GM12878 (cell line): ENCODE measurements around the gene RALBP1. TPM values are rescaled to one million over a fixed set of nuclear protein-coding genes. Genes with fewer than 3 reads are reported as not detected.

Experiments used
- ATAC-seq: fragments of 200-7000 bp; cut with Tn5 transposase; 3 replicates; pipeline ENCODE4 v1.9.1; 2020; ENCODE audit warnings: mild to moderate bottlenecking, moderate library complexity
- BruUV-seq: library from RNA; stranded (reverse); fragments of 400-500 nt; replicated peaks from 2 replicates; lab custom pipeline; 2021; lab: Mats Ljungman, UMichigan
- CTCF ChIA-PET: fragments of 300-600 bp; sonication (Branson Sonifier 250); formaldehyde crosslinking; extraction: SDS; loops from one replicate; lab custom pipeline; 2021; ENCODE audit warnings: inconsistent platforms; lab: Yijun Ruan, JAX
- POLR2A ChIA-PET: fragments of 350-600 bp; formaldehyde crosslinking; extraction: SDS; loops from one replicate; lab custom pipeline; 2021; ENCODE audit warnings: inconsistent platforms; lab: Charles Lee
- RAD21 ChIA-PET: fragments of 300-600 bp; sonication (Branson Sonifier 250); formaldehyde crosslinking; loops from one replicate; lab custom pipeline; 2023; ENCODE audit warnings: antibody characterized with exemption; ENCODE audit not compliant: unreplicated experiment; lab: Charles Lee
- SMC1A ChIA-PET: fragments of 300-600 bp; sonication (Branson Sonifier 250); formaldehyde crosslinking; loops from one replicate; lab custom pipeline; 2023; ENCODE audit not compliant: unreplicated experiment, uncharacterized antibody; lab: Charles Lee
- DNase-seq: peaks from one replicate; pipeline ENCODE4 v3.0.0-alpha.2; 2011; ENCODE audit warnings: low read depth, low spot score
- FAIRE-seq: peaks from 3 replicates; lab custom pipeline; 2011; peaks lifted over from hg19 to GRCh38; lab: Jason Lieb, UNC
- H2AFZ ChIP-seq: 2 replicates; pipeline ENCODE4 v1.6.0; 2011; ENCODE audit warnings: low read depth, low read length, control low read depth; ENCODE audit not compliant: control insufficient read depth
- H3K27ac ChIP-seq: 2 replicates; pipeline ENCODE4 v1.5.1; 2011; ENCODE audit warnings: control low read depth; ENCODE audit not compliant: control insufficient read depth, insufficient read depth
- H3K27me3 ChIP-seq, 2 experiments: replicated peaks in 1 of 2; 2 replicates each; pipeline versions ENCODE4 v1.6.0 to v1.6.1; 2011; ENCODE audit warnings: low read length in 1 of 2; ENCODE audit not compliant: control insufficient read depth in 2 of 2, insufficient read depth in 2 of 2
- H3K36me3 ChIP-seq, 2 experiments: 2 replicates each; pipeline ENCODE4 v1.5.1; 2011; ENCODE audit warnings: low read length in 1 of 2; ENCODE audit not compliant: control insufficient read depth in 2 of 2, insufficient read depth in 2 of 2
- H3K4me1 ChIP-seq: 2 replicates; pipeline ENCODE4 v1.6.1; 2011; ENCODE audit warnings: mild to moderate bottlenecking, low read length, moderate library complexity, mixed read lengths; ENCODE audit not compliant: control insufficient read depth, insufficient read depth
- H3K4me2 ChIP-seq: 2 replicates; pipeline ENCODE4 v1.6.0; 2011; ENCODE audit warnings: control low read depth; ENCODE audit not compliant: control insufficient read depth, insufficient read depth
- H3K4me3 ChIP-seq: fragments of 200-600 bp; sonication (generic); 2 replicates; pipeline ENCODE4 v1.5.1; 2016
- H3K79me2 ChIP-seq: 2 replicates; pipeline ENCODE4 v1.6.0; 2011; ENCODE audit warnings: low read length; ENCODE audit not compliant: control insufficient read depth, insufficient read depth
- H3K9ac ChIP-seq: 2 replicates; pipeline ENCODE4 v1.8.0; 2011; ENCODE audit warnings: low read length, control low read depth, mixed read lengths; ENCODE audit not compliant: control insufficient read depth, insufficient read depth
- H3K9me3 ChIP-seq: replicated peaks from 3 replicates; pipeline ENCODE4 v1.5.1; 2011; ENCODE audit warnings: mild to moderate bottlenecking, low read length; ENCODE audit not compliant: control insufficient read depth, insufficient read depth
- H4K20me1 ChIP-seq: 2 replicates; pipeline ENCODE4 v1.6.0; 2011; ENCODE audit not compliant: control insufficient read depth, insufficient read depth
- BCLAF1 ChIP-seq: fragments of 450-650 bp; IDR thresholded peaks from 2 replicates; pipeline ENCODE4 v1.6.1; 2017; ENCODE audit warnings: antibody characterized with exemption, mild to moderate bottlenecking, moderate library complexity
- BHLHE40 ChIP-seq, 2 experiments: fragments of 450-650 bp in 1 of 2; IDR thresholded peaks; 2 replicates each; pipeline ENCODE4 v1.6.1; 2011 to 2017; ENCODE audit warnings: low read depth in 2 of 2, borderline replicate concordance in 1 of 2, improper control_type of control experiment in 1 of 2, low read length in 1 of 2, mild to moderate bottlenecking in 1 of 2
- CEBPB ChIP-seq, 2 experiments: fragments of 150-350 bp in 1 of 2; IDR thresholded peaks; 2 replicates each; pipeline ENCODE4 v1.6.1; 2012 to 2014; ENCODE audit warnings: low read depth in 2 of 2, low read length in 2 of 2, borderline replicate concordance in 1 of 2, inconsistent platforms in 1 of 2
- CHD1 ChIP-seq: IDR thresholded peaks from 2 replicates; pipeline ENCODE4 v1.6.1; 2012; ENCODE audit warnings: low read depth, low read length, improper control_type of control experiment
- HDAC6 ChIP-seq: fragments of 200-600 bp; sonication (generic); IDR thresholded peaks from one replicate; pipeline ENCODE4 v1.8.0; 2017; ENCODE audit warnings: antibody characterized with exemption; ENCODE audit not compliant: unreplicated experiment
- HDGF ChIP-seq: fragments of 450-650 bp; IDR thresholded peaks from 2 replicates; pipeline ENCODE4 v1.6.1; 2016; ENCODE audit warnings: antibody characterized with exemption
- IKZF1 ChIP-seq: fragments of 450-650 bp; conservative IDR thresholded peaks from 2 replicates; pipeline ENCODE4 v1.6.1; 2017; ENCODE audit warnings: antibody characterized with exemption, mild to moderate bottlenecking
- IRF3 ChIP-seq: fragments of 450-650 bp; IDR thresholded peaks from 2 replicates; pipeline ENCODE4 v1.6.1; 2014; ENCODE audit warnings: mild to moderate bottlenecking
- NFIC ChIP-seq: IDR thresholded peaks from 2 replicates; pipeline ENCODE4 v1.6.1; 2012; ENCODE audit warnings: low read depth, mild to moderate bottlenecking, inconsistent platforms, low read length, moderate library complexity
- SIN3A ChIP-seq: IDR thresholded peaks from 2 replicates; pipeline ENCODE4 v1.6.1; 2012; ENCODE audit warnings: low read depth, low read length, improper control_type of control experiment
- SMARCA5 ChIP-seq: fragments of 450-650 bp; IDR thresholded peaks from 2 replicates; pipeline ENCODE4 v1.6.1; 2017; ENCODE audit warnings: mild to moderate bottlenecking
- SP1 ChIP-seq: IDR thresholded peaks from one replicate; pipeline ENCODE4 v1.6.1; 2011; ENCODE audit warnings: low read depth, low read length
- ZNF274 ChIP-seq: IDR thresholded peaks from one replicate; pipeline ENCODE4 v1.8.0; 2011; ENCODE audit not compliant: insufficient read length, insufficient read depth
- WGBS: methylation state at CpG from one replicate; pipeline ENCODE4 v1.1.6; 2016; ENCODE audit warnings: low lambda C conversion rate; ENCODE audit not compliant: insufficient replicate concordance, insufficient coverage; ENCODE audit errors: missing lambda C conversion rate; 5-methylcytosine and 5-hydroxymethylcytosine counted together
- in situ Hi-C: fragments of 300-500 bp; cut with MboI; formaldehyde crosslinking; loops from 9 replicates; pipeline ENCODE4 v1.14.3; 2018; ENCODE audit warnings: mixed read lengths
- intact Hi-C: fragments of 100-400 bp; cut with micrococcal nuclease; formaldehyde crosslinking; loops from one replicate; pipeline ENCODE4 v1.14.2; 2022; ENCODE audit not compliant: unreplicated experiment
- polyA plus RNA-seq, 11 experiments: library from polyadenylated mRNA; depleted of rRNA in 4 of 11; unstranded in 6 of 11; stranded (reverse) in 5 of 11; fragments of >200 nt; fragmentation: Nextera tagmentation in 4 of 11; fragmentation: Illumina TruSeq in 1 of 11; extraction: Ambion mirVana in 4 of 11; extraction: Trizol in 1 of 11; gene quantifications; 1 replicate in 1 of 11; 2 replicates in 10 of 11; pipeline versions ENCODE4 v1.2.1 to v1.2.3, GENCODE V29; 2011 to 2016; ENCODE audit warnings: inconsistent platforms in 2 of 11, missing spikeins in 2 of 11, low read depth in 1 of 11
- total RNA-seq, 4 experiments: library from RNA; depleted of rRNA in 3 of 4; stranded (reverse); fragments of >200 nt in 3 of 4; fragmentation: Illumina TruSeq in 1 of 4; extraction: Trizol in 1 of 4; gene quantifications; 2 replicates each; pipeline versions ENCODE4 v1.2.1 to v1.2.3, GENCODE V29; 2013 to 2021
- TF ChIP-seq, protein P1 (sequence below): fragments of 450-650 bp; formaldehyde crosslinking; IDR thresholded peaks from 2 replicates; pipeline ENCODE4 v1.4.0; 2020; ENCODE audit warnings: mild to moderate bottlenecking, moderate library complexity

Gene RALBP1
- total and polyA plus RNA-seq, 10 of the 15 experiments (the other 5 are each of a cell fraction or from before 2014, with no cell fraction given) = 11.2 to 46.9 (median 41.8) TPM

DNA sequence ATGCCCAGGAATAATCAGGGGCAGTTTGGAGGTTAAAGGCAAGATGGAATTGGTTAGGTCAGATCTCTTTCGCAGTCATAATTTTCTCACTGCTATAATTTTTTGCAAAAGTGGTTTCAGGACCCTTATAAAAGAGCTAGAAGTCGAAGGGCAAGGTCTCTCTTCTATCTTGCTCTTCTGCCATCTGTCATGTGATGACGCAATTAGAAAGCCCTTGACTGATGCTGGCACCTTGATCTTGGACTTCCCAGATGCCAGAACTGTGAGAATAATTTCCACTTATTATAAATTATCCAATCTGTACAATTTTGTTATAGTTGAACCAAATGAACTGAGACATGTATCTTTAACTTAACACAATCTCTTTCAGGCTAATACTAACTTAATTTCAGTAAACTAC, 6.3 kb upstream of the RALBP1 start:
- Histone ChIP-seq H3K4me2 (no peak overlapping the region), H3K4me3 (no peak overlapping the region), H3K9me3 (peaks cover 3% of the 10 kb centered on the region), H3K27me3 (no peaks in the 10 kb centered on the region; a peak in 1 of 4 replicates), H3K79me2 (no peaks in the 10 kb centered on the region), H3K9ac (no peak overlapping the region), H4K20me1 (no peaks in the 10 kb centered on the region), H3K36me3 (no peaks in the 10 kb centered on the region), H3K27ac (no peak overlapping the region), H2AFZ (no peak overlapping the region), H3K4me1 (peaks cover under 1% of the 10 kb centered on the region; the same call in 1 of the 2 replicates)
- ATAC-seq (no peak), DNase-seq (no peak), FAIRE-seq (no peak)
- in situ Hi-C loops = no loop called here
- WGBS = 67% methylated on average over 3 of the region's 3 CpGs
- RAD21 ChIA-PET = no interaction called here
- POLR2A ChIA-PET = no interaction called here
- no TSS peak for BruUV-seq
- SMC1A ChIA-PET = interaction anchor here (1.4 kb wide), 1 partner anchor 21 kb away, joined by 4 read pairs; no protein-coding TSS in a partner anchor
- CTCF ChIA-PET = no interaction called here
- intact Hi-C loops = no loop called here
- TF ChIP-seq ZNF274 (no peak), BCLAF1 (no peak), SP1 (no peak), SIN3A (no peak), HDAC6 (no peak), SMARCA5 (no peak), NFIC (no peak), IKZF1 (no peak), IRF3 (no peak), CHD1 (no peak), BHLHE40 (IDR thresholded peaks at IDR 0.05; ENCODE audit: borderline replicate concordance in 1 of 2, low read depth in 2 of 2, low read length in 1 of 2) (no peak), CEBPB (IDR thresholded peaks at IDR 0.05; ENCODE audit: borderline replicate concordance in 1 of 2, low read depth in 2 of 2, low read length in 2 of 2) (no peak), HDGF (no peak)
- TF ChIP-seq, protein P1, sequence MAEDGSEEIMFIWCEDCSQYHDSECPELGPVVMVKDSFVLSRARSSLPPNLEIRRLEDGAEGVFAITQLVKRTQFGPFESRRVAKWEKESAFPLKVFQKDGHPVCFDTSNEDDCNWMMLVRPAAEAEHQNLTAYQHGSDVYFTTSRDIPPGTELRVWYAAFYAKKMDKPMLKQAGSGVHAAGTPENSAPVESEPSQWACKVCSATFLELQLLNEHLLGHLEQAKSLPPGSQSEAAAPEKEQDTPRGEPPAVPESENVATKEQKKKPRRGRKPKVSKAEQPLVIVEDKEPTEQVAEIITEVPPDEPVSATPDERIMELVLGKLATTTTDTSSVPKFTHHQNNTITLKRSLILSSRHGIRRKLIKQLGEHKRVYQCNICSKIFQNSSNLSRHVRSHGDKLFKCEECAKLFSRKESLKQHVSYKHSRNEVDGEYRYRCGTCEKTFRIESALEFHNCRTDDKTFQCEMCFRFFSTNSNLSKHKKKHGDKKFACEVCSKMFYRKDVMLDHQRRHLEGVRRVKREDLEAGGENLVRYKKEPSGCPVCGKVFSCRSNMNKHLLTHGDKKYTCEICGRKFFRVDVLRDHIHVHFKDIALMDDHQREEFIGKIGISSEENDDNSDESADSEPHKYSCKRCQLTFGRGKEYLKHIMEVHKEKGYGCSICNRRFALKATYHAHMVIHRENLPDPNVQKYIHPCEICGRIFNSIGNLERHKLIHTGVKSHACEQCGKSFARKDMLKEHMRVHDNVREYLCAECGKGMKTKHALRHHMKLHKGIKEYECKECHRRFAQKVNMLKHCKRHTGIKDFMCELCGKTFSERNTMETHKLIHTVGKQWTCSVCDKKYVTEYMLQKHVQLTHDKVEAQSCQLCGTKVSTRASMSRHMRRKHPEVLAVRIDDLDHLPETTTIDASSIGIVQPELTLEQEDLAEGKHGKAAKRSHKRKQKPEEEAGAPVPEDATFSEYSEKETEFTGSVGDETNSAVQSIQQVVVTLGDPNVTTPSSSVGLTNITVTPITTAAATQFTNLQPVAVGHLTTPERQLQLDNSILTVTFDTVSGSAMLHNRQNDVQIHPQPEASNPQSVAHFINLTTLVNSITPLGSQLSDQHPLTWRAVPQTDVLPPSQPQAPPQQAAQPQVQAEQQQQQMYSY = no peak
